Upper lobe of left lung (tissue), 4 donors: ENCODE results near the gene USP32.
"Not testable (repeated sequence)": the region's sequence is repeated elsewhere in the genome, so short reads cannot be mapped to it uniquely, and the experiment has no call there.

ENCODE experiments used
- CTCF ChIP-seq, 6 experiments: fragments of 450-650 bp in 4 of 6; fragments of 200-600 bp in 2 of 6; sonication (generic) in 2 of 6; IDR thresholded peaks; one replicate each; pipeline ENCODE4 v1.5.1; 2016 to 2019; ENCODE audit warnings: antibody characterized with exemption in 6 of 6
- EP300 ChIP-seq, 4 donors: sonication (generic); formaldehyde crosslinking; IDR thresholded peaks; one replicate each; pipeline ENCODE4 v1.5.1; 2017; ENCODE audit warnings: antibody characterized with exemption in 4 of 4, control low read depth in 2 of 4
- POLR2AphosphoS5 ChIP-seq, 2 donors: sonication (generic); formaldehyde crosslinking; IDR thresholded peaks; one replicate each; pipeline ENCODE4 v1.5.1; 2017; ENCODE audit warnings: antibody characterized with exemption in 2 of 2

DNA sequence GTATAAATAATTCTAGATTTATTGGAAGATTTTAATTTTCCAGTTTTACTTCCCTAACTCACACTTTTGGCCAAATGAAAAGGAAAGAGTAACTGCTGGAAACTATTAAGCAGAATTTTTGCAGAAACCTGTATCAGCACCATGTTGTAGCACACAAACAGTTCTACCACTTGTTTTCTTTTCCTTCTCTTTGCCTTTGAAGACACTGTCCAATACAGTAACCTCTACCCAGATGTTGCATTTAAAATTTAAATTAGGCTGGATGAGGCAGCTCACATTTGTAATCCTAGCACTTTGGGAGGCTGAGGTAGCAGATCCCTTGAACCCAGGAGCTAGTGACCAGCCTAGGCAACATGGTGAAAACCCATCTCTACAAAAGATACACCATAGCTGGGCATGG lies 186.2 kb downstream of the USP32 start:
- not testable (repeated sequence) for TF ChIP-seq POLR2AphosphoS5, EP300, CTCF (IDR thresholded peaks at IDR 0.05)
